H1 (cell line): ENCODE data around the gene ASTN2.

Source experiments
- CHD2 ChIP-seq: IDR thresholded peaks from 2 replicates; pipeline ENCODE4 v1.6.1; 2012; ENCODE audit warnings: low read length, improper control_type of control experiment
- CREB1 ChIP-seq: IDR thresholded peaks from 2 replicates; pipeline ENCODE4 v1.6.1; 2012; ENCODE audit warnings: inconsistent platforms
- EP300 ChIP-seq, 2 experiments: IDR thresholded peaks; 1 replicate in 1 of 2; 2 replicates in 1 of 2; pipeline ENCODE4 v1.6.1; 2011 to 2012; ENCODE audit warnings: low read depth in 2 of 2, low read length in 2 of 2, mild to moderate bottlenecking in 2 of 2, borderline replicate concordance in 1 of 2, inconsistent platforms in 1 of 2, moderate library complexity in 1 of 2
- EZH2 ChIP-seq: fragments of 200-600 bp; sonication (generic); IDR thresholded peaks from 2 replicates; pipeline ENCODE4 v1.7.1; 2012; ENCODE audit warnings: low read depth, mild to moderate bottlenecking, moderate library complexity, low read length, inconsistent platforms; ENCODE audit not compliant: severe bottlenecking
- HDAC6 ChIP-seq: IDR thresholded peaks from one replicate; pipeline ENCODE4 v1.7.1; 2012; ENCODE audit warnings: low read depth, mild to moderate bottlenecking, inconsistent platforms, low read length, moderate library complexity
- JUND ChIP-seq: IDR thresholded peaks from 2 replicates; pipeline ENCODE4 v1.6.1; 2011; ENCODE audit warnings: mild to moderate bottlenecking, improper control_type of control experiment, low read length
- KDM1A ChIP-seq: fragments of 200-600, 300-600 bp; sonication (generic); IDR thresholded peaks from 2 replicates; pipeline ENCODE4 v1.7.1; 2016; ENCODE audit warnings: mild to moderate bottlenecking, low read length, borderline replicate concordance
- POLR2A ChIP-seq, 2 experiments: IDR thresholded peaks; 1 replicate in 1 of 2; 2 replicates in 1 of 2; pipeline ENCODE4 v1.6.1; 2011; ENCODE audit warnings: low read depth in 2 of 2, low read length in 2 of 2, mild to moderate bottlenecking in 2 of 2; ENCODE audit errors: control extremely low read depth in 1 of 2
- YY1 ChIP-seq: IDR thresholded peaks from 2 replicates; pipeline ENCODE4 v1.6.1; 2011; ENCODE audit warnings: low read depth, mild to moderate bottlenecking, low read length
- ZNF274 ChIP-seq: IDR thresholded peaks from 2 replicates; pipeline ENCODE4 v1.7.0; 2012; ENCODE audit warnings: low read length, borderline replicate concordance; ENCODE audit errors: extremely low read depth
- TF ChIP-seq, protein P1 (sequence below), 3 experiments: IDR thresholded peaks; 1 replicate in 2 of 3; 2 replicates in 1 of 3; pipeline versions ENCODE4 v1.5.1 to v1.6.1; 2011; ENCODE audit warnings: low read length in 3 of 3, mild to moderate bottlenecking in 3 of 3, inconsistent platforms in 2 of 3, low read depth in 1 of 3, moderate library complexity in 1 of 3; ENCODE audit not compliant: insufficient read depth in 1 of 3; ENCODE audit errors: control extremely low read depth in 1 of 3
- TF ChIP-seq, protein P2 (sequence below): IDR thresholded peaks from 2 replicates; pipeline ENCODE4 v1.6.1; 2012; ENCODE audit warnings: inconsistent platforms

- TF ChIP-seq POLR2A (IDR thresholded peaks at IDR 0.05; ENCODE audit: control extremely low read depth in 1 of 2, low read depth in 2 of 2, low read length in 2 of 2) (no peak), JUND (no peak), EP300 (IDR thresholded peaks at IDR 0.05; ENCODE audit: borderline replicate concordance in 1 of 2, low read depth in 2 of 2, low read length in 2 of 2) (no peak), YY1 (no peak), HDAC6 (no peak), CREB1 (no peak), ZNF274 (no peak), EZH2 (no peak), CHD2 (no peak), KDM1A (no peak)
- TF ChIP-seq, protein P1, sequence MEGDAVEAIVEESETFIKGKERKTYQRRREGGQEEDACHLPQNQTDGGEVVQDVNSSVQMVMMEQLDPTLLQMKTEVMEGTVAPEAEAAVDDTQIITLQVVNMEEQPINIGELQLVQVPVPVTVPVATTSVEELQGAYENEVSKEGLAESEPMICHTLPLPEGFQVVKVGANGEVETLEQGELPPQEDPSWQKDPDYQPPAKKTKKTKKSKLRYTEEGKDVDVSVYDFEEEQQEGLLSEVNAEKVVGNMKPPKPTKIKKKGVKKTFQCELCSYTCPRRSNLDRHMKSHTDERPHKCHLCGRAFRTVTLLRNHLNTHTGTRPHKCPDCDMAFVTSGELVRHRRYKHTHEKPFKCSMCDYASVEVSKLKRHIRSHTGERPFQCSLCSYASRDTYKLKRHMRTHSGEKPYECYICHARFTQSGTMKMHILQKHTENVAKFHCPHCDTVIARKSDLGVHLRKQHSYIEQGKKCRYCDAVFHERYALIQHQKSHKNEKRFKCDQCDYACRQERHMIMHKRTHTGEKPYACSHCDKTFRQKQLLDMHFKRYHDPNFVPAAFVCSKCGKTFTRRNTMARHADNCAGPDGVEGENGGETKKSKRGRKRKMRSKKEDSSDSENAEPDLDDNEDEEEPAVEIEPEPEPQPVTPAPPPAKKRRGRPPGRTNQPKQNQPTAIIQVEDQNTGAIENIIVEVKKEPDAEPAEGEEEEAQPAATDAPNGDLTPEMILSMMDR (IDR thresholded peaks at IDR 0.05; ENCODE audit: control extremely low read depth in 1 of 3, insufficient read depth in 1 of 3, low read depth in 1 of 3, low read length in 3 of 3) = no peak
- TF ChIP-seq, protein P2, sequence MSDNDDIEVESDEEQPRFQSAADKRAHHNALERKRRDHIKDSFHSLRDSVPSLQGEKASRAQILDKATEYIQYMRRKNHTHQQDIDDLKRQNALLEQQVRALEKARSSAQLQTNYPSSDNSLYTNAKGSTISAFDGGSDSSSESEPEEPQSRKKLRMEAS = no peak
Measured at GRCh38 chr9:117430813-117431212, 16.0 kb upstream of the ASTN2 start.
